Stimulated activated CD8-positive, alpha-beta memory T cell treated with anti-CD3 and anti-CD28 coated beads, Interleukin-7, amount 100 ng/mL, for 4 hours (primary cell): Measurements from ENCODE around the gene STT3A.

Experiments used
- DNase-seq, 2 donors: peaks; one replicate each; pipeline ENCODE4 v3.0.0-alpha.2; 2020; ENCODE audit warnings: low read depth in 2 of 2

The STT3A gene

DNA sequence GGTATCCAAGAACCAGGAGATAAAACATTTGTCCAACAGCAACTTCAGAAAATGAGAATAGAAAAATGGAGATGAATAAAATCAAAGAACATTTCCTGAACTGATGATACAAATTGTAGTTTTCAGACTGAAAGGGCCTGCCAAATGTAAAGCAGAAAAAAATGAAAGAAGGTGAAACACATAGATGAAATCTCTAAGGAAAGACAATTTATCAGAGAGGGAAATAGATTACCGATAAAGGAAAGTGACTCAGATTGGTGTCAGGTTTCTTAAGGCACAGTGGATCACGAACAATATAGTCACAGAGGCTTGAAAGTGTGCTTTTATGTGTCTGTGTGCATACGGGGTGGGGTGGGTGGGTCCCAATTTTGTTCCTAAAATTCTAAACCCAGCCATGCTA, 4.1 kb upstream of the STT3A start:
- no peak for DNase-seq

DNA sequence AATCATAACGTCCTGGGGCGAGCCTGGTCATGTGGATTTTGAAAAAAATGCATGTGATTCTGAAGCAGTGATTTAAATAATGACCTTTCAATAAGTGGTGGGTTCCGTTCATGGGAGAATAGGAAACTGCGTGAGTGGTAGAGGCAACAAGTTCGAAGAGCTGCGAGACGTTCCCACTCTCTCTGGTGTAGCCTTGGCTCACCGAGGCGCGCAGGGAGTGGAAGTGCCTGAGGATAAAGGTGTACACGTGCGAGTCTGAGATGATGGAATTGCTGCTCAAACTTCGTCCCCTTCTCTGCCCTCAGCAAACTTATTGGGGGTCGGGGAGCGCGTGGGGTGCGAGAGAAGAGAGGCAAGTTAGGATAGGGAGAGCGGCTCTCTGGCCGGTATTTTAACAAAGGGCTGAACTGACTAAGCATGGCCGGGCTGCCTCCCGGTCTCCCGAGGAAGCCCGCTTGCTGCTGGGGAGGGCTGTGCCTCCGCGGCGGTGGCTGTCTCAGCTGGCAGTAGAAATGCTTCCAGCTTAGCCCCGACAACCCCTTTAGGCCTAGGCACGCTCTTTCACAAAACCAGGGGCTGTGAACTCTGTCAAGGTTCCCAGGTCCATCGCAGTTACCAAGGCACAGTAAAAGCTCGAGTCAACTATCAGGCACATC, 875 bp upstream of the STT3A start:
- peak; percentile 1 to 23 for DNase-seq

DNA sequence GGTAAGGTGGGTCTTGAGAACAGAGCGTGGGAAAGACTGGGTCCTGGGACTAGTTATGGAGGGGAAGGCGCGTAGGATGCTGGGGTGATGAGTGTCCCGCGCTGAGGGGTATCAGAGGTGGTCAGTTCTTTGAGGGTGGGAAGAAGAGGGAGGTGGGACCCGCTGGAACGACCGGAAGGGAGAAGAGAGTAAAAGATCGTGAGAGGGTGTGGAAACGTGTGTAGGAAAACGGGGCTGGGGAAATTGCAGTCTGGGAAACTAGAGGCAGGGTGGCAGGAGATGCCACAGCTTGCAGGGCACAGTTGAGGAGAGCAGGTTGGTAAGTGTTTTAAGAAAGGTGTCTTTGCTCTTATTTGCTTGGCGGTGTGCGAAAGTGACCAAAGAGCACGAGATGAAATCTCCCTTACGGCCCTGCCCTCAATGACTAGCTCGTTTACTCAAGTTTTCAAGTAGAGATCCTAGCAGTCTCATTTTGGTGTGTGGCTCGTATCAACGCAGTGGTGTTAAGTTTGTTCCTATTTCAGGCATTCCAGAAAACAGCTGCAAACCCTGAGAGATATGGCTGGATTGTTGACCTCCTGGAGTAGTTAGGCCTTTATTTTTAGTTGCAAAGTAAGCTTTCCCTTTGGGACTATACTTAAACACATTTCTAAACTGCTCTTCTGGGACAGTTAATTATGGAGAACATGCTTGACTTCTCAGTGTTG, 615 bp downstream of the STT3A start:
- no peak for DNase-seq

DNA sequence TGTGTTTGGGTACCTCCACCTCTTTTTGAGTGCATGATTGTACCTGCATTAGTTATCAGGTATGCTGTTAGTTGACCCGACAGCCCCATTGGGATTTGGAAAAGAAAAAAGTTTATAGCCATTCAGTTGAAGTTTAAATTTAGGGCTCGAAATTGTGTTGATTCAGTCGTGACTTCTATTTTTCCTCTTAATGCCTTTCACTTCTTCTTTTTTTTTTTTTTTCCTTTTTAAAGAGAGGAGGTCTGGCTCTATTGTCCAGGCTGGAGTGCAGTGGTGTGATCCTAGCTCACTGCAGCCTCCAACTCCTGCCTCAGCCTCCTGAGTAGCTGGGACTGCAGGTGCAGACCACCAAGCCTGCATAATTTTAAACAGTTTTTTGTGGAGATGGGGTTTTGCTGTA, 2.3 kb downstream of the STT3A start:
- no peak for DNase-seq

DNA sequence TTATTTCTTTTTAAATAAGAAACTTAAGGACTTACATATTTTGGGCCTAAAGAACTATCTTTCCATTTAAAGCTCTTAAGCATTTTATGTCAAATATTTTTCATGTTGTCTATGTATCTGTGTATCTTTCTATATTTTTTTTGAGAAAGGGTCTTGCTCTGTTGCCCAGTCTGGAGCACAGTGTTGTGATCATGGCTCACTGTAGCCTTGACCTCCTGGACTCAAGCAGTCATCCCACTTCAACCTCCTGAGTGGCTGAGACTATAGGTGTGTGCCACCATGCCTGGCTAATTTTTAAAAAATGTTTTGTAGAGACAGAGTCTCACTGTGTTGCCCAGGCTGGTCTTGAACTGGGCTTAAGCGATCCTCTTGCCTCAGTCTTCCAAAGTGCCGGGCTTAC, 8.0 kb downstream of the STT3A start:
- no peak for DNase-seq

DNA sequence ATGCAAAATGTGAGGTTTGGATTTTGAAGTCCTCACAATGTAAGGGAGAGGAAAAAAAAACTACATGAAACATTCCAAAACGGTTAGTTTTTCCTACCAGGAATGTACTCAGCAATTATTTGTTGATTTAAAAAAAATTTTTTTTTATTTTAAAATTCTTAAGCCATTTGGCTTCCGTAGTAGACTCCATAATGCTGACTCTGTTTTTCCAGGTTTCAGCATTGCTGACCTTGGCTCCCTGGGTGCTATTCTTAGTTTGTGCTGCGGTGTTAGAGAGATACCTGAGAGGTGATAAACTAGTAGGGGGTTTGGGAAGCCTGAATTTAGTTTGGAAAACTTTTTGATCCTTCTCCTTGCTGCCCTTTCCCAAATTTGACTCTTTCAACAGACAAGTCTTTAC, 10.6 kb downstream of the STT3A start:
- DNase-seq = no peak

DNA sequence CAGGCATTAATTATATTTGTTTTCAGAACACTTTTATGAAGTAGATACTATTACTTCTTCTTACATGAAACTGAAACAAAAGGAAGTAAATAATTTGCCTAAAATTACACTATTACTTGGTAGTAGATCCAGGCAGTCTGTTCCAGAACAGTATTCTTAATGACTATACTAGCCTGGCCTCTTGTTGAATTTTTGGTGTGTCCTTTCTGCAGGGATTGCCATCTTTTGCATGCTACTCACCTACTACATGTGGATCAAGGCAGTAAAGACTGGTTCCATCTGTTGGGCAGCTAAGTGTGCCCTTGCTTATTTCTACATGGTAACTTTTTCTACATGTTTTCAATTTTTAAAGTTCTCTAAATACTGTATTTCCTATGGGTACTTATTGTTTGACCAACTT, 12.8 kb downstream of the STT3A start:
- DNase-seq = no peak

DNA sequence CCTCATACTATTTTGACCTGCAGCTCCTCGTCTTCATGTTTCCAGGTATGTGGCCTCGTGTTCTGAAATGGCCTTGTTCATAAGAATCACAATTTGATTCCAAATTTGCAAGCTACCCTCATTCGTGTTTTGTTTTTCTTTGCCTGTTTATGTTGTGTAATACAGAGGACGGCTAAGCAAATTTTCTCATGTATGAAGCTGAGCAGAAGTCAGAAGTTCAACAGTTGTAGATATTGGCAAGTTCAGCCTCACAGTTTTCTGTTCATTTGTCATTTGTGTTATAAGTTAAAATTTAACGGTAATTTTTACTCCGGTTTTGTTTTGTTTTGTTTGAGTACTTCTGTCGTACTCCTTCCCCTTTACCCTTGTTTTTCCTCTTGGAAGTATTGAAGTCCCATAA, 16.9 kb downstream of the STT3A start:
- no peak for DNase-seq

DNA sequence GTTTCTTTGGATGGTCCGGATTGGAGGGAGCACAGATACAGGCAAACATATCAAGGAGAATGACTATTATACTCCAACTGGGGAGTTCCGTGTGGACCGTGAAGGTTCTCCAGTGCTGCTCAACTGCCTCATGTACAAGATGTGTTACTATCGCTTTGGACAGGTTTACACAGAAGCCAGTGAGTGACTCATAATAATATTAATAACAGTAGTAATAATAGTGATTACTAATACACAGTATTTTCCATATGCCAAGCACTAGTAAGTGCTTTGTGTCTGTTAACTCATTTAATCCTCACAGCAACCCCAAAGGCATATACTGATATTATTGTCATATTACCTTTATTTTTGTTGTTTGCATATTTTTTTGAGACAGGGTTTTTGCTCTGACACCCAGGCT, 25.7 kb downstream of the STT3A start:
- no peak for DNase-seq

DNA sequence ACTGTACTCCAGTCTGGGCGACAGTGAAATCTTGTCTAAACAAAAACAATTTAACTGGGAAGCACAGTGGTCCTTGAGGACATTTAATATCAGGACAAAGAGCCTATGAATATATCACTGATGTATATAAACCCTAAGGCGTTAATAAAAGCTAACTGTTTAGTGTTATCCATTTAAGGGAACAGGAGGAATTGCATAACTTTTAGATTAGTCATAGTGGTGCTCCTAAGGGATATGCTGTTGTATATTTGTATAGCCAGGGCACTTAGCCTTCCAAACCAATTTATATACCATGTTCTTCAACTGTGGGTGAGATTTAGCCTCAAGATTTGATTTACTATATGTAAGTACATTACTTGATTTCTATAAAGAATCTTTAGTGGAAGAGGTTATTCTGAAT, 29.3 kb downstream of the STT3A start:
- DNase-seq = no peak

DNA sequence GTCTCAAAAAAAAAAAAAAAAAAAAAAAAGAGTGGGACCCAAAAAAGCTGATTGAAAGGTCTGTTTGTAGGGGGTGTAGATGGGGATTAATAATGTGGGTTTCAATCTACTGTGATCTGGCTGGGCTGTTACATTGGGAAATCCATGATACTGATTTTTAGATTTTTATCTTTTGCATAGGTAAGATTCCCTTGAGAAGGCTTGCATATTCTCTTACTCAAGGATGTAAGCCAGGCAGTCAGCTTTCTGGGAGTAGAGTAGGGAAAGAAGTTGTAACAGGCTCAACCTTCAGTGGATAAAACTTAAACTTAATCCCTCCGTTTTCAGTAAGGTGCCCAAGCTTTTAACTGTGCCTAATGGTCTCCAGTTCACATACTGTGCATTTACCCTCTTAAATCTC, 30.4 kb downstream of the STT3A start:
- no peak for DNase-seq

DNA sequence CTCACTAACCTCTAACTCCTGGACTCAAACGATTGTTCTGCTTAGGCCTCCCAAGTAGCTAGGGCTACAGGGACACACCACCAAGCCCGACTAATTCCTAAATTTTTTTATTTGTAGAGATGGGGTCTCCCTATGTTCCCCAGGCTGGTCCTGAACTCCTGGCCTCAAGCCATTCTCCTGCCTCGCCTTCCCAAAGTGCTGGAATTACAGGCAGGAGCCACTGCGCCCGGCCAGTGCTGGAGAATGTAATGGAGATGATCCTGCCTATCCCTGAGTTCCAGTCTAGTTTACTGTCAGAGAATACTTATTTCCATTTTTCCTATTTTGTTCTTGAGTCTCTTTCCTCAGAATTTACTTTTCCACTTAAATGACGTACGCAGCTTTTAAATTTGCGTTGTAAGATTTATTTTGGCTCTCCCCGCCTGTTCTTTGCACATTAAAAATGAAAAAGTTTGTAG, 32.1 kb downstream of the STT3A start, which contains the start of gene CHEK1:
Gene CHEK1, plus strand, starts transcription at position 408 of the 458 bp plus-strand sequence. CDS start 1,606 bp downstream, outside the sequence.
- DNase-seq = no peak

DNA sequence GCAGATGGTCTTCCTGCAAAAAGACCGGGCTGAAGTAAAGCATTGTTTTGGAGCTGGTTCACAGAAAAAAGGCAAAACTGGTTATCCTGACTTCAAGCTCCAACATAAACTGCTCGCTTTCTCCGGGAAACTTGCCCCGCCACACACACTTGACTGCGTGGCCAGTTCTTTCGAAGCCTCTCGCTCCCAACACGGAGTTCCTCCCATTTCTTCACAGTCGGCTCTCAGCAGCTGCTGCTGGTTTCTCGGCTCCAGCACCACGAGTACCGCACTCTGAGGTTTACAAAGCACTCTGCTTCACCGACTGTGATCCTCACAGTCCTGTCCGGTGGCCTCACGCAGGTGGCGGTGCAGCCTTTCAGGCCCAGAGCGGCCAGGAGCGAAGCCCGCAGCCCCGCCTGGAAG, 32.6 kb downstream of the STT3A start:
- no peak for DNase-seq

DNA sequence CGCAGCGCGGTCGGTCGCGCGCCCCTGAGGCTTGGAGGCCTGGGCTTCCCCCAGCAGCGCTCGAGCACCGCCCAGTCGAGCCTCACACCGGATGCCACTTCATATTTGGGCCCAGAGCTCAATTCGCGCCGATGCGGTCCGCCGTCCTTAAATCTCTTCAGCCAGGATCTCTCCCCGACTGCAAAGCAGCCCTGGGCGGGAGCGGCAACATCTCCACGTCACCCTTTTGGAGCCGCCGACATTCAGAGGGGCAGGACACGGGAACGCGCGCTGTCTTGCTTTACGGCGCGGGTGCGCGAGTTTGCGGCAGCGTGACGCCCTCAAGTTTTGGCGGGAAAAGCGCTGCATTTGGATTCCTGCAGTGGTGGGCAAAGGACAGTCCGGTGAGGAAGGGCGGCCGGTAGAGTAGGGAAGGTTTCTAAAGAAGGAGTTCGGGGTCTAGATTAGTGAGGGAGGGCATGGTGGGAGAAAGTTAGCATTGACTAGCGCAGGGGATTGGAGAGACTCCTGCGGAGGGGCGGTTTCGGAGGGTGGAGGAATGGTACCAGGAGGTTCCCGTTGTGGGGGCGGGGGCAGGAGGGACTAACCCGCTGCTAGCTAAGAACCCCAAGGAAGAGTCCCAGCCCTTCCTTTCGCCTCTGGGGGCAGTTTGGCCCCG, 33.1 kb downstream of the STT3A start:
- DNase-seq = peak; percentile 73 to 75

DNA sequence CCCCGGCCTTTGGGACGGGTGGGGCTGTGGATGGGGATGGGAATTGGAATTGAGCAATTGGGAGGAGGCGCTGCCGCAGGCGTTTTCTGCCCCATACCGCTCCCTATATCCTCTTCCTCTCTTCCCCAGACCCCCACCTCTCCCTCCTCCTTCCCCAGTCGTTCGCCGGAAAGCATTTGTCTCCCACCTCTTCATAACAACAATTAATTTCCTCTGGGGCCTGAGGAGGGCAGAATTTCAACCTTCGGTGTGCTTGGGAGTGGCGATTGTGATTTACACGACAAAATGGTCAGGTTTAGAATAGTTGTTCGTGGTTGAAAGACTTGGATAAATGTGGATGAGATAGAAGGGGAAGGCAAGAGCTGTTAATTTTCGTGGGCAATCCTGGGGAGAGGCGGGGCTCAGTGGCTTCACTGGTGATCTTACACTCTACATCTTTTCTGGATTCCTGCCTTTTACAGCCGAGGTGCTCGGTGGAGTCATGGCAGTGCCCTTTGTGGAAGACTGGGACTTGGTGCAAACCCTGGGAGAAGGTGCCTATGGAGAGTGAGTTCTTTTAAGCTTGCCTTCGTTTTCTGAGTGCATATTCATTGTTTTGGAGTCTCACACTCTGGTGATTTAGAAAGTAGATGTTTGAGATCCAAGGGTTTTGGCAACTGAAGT, 33.8 kb downstream of the STT3A start:
- DNase-seq = no peak

DNA sequence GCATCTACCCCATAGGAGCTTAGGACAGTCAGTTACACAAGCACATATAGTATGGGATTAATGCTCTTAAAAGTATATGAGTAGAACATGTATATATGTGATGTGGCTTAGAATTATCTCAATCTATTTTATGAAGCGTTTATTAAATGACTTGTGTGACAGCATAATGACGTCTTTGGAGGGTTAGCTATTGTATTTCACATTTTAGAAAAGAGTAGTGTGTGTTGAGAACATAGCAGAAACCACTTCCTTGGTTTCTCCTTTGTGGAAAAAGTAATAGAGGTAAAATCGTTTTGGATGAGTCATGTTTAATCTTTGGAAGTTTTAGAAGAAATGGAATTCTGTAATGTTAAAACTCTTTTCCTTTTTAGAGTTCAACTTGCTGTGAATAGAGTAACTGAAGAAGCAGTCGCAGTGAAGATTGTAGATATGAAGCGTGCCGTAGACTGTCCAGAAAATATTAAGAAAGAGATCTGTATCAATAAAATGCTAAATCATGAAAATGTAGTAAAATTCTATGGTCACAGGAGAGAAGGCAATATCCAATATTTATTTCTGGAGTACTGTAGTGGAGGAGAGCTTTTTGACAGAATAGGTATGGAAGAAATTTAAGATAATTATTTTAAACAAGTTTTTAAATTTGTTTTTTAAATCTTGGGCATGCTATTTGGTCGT, 34.7 kb downstream of the STT3A start:
- DNase-seq = no peak

DNA sequence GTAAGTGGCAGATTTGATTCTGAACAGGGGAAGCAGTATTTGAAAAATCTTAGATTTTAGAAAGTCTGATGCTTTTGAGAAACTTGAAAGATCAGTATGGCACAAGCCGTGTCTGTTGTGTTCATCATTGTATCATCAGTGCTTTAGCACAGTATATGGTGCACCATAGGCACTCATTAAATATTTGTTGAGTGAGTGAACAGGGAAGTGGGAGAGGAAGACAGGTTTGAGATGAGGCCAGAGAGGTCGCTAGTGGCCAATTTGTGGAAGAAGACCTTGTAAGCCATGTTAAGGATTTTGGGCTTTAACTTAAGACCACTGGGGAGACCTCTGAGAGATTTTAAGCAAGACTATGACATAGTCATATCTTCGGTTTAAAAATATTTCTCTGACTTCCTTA, 45.2 kb downstream of the STT3A start:
- DNase-seq = no peak

DNA sequence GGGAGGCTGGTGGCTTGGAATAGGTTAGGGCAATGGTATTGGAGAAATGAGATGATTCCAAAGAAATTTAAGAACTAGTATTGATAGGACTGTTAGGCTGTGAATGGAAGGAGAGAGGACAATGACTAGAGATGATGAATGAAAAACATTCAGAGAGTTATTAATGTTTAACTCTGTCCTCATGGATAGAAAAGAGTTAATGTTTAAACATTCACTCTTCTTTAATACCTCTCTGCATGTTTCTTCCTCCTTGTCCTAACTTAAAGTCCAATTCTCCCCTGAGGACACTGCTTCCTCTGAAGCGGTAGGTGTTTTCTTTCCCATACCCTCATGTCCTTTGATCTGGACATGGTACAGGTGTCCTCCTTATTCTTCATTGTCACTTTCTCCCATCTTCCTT, 45.7 kb downstream of the STT3A start:
- DNase-seq = no peak

DNA sequence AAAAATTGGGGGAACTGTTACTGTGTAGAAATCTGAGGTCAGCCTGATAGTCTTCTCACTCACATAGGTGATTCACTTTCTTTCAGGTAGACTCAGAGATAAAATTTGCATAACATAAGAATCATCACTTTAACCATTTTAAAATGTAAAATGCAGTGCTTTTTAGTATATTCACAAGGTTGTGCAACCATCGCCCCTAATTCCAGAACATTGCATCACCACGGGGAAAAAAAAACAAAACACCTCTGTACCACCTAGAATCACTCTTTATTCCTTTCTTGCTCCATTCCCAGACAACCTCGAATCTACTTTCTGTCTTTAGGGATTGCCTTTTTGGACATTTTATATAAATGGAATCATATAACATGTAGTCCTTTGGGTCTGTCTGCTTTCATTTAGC, 53.2 kb downstream of the STT3A start:
- no peak for DNase-seq

DNA sequence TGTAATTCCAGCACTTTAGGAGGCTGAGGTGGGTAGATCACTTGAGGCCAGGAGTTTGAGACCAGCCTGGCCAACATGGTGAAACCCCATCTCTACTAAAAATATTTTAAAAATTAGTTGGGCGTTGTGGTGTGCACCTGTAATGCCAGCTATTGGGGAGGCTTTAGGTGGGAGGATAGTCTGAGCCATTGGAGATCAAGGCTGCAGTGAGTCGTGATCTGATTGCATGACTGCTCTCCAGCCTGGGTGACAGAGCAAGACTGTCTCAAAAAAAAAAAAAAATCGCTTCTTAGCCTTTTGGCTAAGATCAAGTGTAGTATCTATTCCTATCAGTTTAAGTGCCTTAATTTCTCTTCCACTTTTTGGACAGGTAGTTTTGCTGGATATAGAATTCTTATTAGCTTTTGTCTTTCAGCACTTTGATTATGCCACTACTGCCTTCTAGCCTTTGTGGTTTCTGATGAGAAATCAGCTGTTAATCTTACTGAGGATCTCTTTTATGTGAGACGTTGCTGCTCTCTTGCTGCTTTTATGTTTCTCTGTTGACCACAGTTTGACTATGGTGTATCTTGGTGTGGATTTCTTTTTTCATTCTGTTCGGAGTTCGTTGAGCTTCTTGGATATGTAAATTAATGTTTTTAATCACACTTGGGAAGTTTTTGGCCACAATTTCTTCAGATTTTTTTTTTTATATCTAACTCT, 57.0 kb downstream of the STT3A start:
- DNase-seq = no peak

DNA sequence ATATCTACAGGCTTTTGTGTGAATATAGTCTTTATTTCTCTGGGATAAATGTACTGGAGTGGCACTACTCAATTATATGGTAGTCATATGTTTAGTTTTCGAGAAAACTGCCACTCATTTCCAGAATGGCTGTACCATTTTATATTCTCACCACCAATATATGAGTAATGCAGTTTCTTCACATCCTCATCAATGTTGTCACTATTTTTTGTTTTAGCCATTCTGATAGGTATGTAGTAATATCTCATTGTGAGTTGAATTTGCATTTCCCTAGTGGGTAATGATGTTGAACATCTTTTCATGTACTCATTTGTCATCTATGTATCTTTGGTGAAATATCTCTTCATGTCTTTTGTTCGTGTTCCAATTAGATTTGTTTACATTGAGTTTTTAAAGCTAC, 70.0 kb downstream of the STT3A start:
- no peak for DNase-seq
